ENCODE results near the gene TMEM115. TPM values are rescaled to one million over a fixed set of nuclear protein-coding genes. Genes with fewer than 3 reads are reported as not detected.
A peak's percentile ranks its signal among the peaks of the same experiment; 100 is the strongest.

Gene TMEM115
- total RNA-seq, 2 experiments from 2014 or later, result 22.1 to 22.7 TPM

DNA sequence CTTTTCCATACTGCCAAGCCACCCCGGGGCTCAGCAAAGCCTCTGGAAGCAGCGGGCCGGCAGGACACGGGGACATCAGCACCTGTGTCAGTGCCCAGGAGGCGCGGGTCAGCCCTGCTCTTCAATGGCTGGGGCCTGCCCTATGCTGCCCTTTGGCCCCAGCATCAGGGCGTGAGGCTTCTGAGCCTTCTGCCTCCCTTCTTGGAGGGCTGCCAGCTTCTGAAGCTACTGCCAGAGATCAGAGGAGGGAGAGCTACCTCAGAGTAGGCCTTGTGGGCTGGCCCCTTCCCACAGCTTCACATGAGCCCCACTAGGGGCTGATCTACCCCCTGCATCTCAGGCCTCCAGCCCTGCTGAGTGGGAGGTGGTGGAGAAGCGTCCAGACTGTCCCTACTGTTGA is 13.0 kb upstream of the TMEM115 start:
- no peaks in the 10 kb centered on the region for H3K4me1 Mint-ChIP-seq
- no peaks in the 10 kb centered on the region for H3K36me3 Mint-ChIP-seq (ENCODE audit: low read depth)
- no peak overlapping the region for H3K4me3 Mint-ChIP-seq
- H3K27me3 Mint-ChIP-seq, result no peaks in the 10 kb centered on the region
- POLR2A ChIA-PET, result no interaction called here
- no peak for DNase-seq
- no peak overlapping the region for H3K27ac Mint-ChIP-seq
- CTCF ChIA-PET, result no interaction called here
- H3K9me3 Mint-ChIP-seq, result no peaks in the 10 kb centered on the region

DNA sequence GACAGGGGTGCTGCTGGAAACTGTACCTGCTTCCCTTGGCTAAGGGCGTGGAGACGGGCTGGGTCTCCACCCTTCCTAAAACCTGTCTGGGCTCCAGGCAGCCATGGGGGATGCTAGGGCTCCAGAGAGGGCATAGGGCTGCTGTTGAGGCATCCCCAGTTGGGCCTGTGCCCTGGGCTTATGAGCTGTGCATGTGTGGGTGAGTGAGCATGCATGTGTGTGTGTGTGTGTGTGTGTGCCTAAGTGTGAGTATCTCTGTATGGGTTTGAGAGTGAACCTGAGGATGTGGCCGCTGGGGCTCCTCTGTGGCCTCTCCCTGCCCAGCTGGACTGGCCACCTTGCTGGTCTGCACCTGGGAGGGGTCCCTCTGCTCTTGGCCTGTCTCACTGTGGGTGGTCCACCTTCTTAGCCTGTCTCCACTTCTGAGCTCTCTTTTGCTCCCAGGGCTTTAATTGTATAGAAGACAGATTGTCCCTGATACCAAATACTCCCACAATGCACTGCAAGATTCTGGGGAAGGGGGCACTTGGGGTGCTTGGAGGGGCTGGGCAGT is 11.9 kb upstream of the TMEM115 start:
- CTCF ChIA-PET, result interaction anchor here (0.8 kb wide), 1 partner anchor 18 kb away, joined by 3 read pairs; no protein-coding TSS in a partner anchor
- H3K9me3 Mint-ChIP-seq, result no peaks in the 10 kb centered on the region
- no peaks in the 10 kb centered on the region for H3K36me3 Mint-ChIP-seq (ENCODE audit: low read depth)
- H3K4me3 Mint-ChIP-seq, result no peak overlapping the region
- POLR2A ChIA-PET, result no interaction called here
- DNase-seq, result no peak
- no peaks in the 10 kb centered on the region for H3K4me1 Mint-ChIP-seq
- no peaks in the 10 kb centered on the region for H3K27me3 Mint-ChIP-seq
- no peak overlapping the region for H3K27ac Mint-ChIP-seq

DNA sequence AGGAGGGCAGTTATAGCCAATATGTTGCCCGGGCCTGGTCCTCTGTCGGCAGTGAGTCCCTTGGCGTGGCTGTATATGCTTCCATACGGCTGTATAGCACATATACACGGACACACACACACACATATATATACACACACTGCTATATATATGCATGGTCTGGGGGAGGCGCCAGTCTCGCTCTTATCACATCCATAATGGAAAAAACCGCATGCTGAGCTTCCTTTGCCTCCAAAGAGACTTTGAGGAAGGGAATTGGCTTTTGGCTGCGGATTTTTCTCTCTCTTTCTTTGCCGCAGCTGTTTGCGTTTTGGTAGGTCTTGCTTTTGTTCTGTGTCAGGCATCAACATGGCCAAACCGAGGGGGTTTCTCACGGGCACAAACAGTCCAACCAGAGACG is 11.3 kb upstream of the TMEM115 start:
- no peak for DNase-seq
- ChIA-PET CTCF (no interaction called here), POLR2A (no interaction called here)
- Mint-ChIP-seq H3K4me1 (peaks cover 6% of the 10 kb centered on the region), H3K27me3 (no peaks in the 10 kb centered on the region), H3K4me3 (no peak overlapping the region), H3K27ac (no peak overlapping the region), H3K36me3 (ENCODE audit: low read depth) (no peaks in the 10 kb centered on the region), H3K9me3 (no peaks in the 10 kb centered on the region)

- ChIA-PET CTCF (no interaction called here), POLR2A (no interaction called here)
- Mint-ChIP-seq H3K27me3 (no peaks in the 10 kb centered on the region), H3K4me1 (peaks cover 11% of the 10 kb centered on the region), H3K27ac (no peak overlapping the region), H3K36me3 (ENCODE audit: low read depth) (no peaks in the 10 kb centered on the region), H3K4me3 (no peak overlapping the region), H3K9me3 (no peaks in the 10 kb centered on the region)
- DNase-seq, result no peak
Measured at GRCh38 chr3:50369012-50369670, 9.8 kb upstream of the TMEM115 start.

- ChIA-PET POLR2A (interaction anchor here (0.8 to 2.1 kb wide), 4 partner anchors 16 to 203 kb away, joined by 3 to 19 read pairs (median 4); partner anchors contain the start of genes CYB561D2, HEMK1, NPRL2 and RASSF1), CTCF (interaction anchor here (1.0 to 5.4 kb wide), 2 partner anchors 16 to 176 kb away, joined by 3 to 31 read pairs; partner anchors contain the start of genes CYB561D2 and NPRL2)
- Mint-ChIP-seq H3K4me3 (peak overlapping the region; percentile 75), H3K9me3 (no peaks in the 10 kb centered on the region), H3K27me3 (no peaks in the 10 kb centered on the region), H3K36me3 (ENCODE audit: low read depth) (no peaks in the 10 kb centered on the region), H3K27ac (peak overlapping the region; percentile 64), H3K4me1 (peaks cover 11% of the 10 kb centered on the region)
- DNase-seq, result no peak
Measured at GRCh38 chr3:50365842-50366220, 6.5 kb upstream of the TMEM115 start.

DNA sequence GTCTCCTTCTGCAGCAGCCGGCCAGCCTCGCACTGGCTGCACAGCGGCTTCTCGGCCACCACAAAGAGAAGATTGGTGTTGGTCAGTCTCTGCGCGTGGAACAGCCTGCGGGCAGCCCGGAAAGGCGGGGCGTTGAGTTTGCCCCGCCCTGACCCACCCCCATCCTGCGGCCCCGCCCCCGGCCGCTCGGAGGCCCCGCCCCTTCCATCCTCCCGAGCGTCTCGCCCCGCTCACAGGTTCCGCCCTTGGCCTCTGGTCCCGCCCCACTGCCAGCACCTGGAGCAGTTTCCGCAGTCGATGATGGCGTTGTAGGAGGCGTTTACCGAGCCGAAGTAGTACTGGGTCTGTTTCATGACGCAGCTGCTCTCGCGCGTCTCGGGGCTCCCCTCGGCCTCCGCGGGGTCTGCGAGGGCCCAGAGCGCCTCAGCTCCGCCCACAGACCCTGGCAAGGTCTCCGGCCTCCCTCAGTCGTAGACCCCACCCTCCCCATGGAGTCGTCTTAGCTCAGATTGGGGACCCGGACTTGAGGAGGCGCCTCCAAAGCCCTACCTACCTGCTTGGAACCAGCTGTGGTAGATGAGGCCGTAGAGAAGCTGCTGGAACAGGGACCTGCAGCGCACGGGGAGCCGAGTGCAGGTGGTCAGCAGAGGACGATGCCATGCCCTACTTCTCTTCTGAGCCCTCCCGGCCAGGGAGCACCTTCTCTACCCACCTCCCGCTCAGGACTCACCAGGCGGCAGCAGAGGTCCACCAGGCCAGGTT is 5.9 kb upstream of the TMEM115 start:
- ChIA-PET POLR2A (interaction anchor here (0.8 to 2.1 kb wide), 4 partner anchors 15 to 204 kb away, joined by 3 to 19 read pairs (median 4); partner anchors contain the start of genes CYB561D2, HEMK1, NPRL2 and RASSF1), CTCF (interaction anchor here (1.0 to 5.4 kb wide), 2 partner anchors 15 to 177 kb away, joined by 3 to 31 read pairs; partner anchors contain the start of genes CYB561D2 and NPRL2)
- Mint-ChIP-seq H3K4me1 (peaks cover 11% of the 10 kb centered on the region), H3K36me3 (ENCODE audit: low read depth) (no peaks in the 10 kb centered on the region), H3K9me3 (no peaks in the 10 kb centered on the region), H3K4me3 (peak overlapping the region; percentile 75), H3K27ac (peak overlapping the region; percentile 64), H3K27me3 (no peaks in the 10 kb centered on the region)
- peak; percentile 96 for DNase-seq

- peak overlapping the region; percentile 75 for H3K4me3 Mint-ChIP-seq
- H3K36me3 Mint-ChIP-seq (ENCODE audit: low read depth), result no peaks in the 10 kb centered on the region
- no peak overlapping the region for H3K27ac Mint-ChIP-seq
- H3K27me3 Mint-ChIP-seq, result no peaks in the 10 kb centered on the region
- POLR2A ChIA-PET, result interaction anchor here (1.1 to 2.1 kb wide), 2 partner anchors 15 to 24 kb away, joined by 3 to 19 read pairs; partner anchors contain the start of genes CYB561D2, NPRL2 and RASSF1
- DNase-seq, result no peak
- no peaks in the 10 kb centered on the region for H3K9me3 Mint-ChIP-seq
- CTCF ChIA-PET, result interaction anchor here (5.4 kb wide), 1 partner anchor 15 kb away, joined by 31 read pairs; the partner anchor contains the start of genes CYB561D2 and NPRL2
- H3K4me1 Mint-ChIP-seq, result peaks cover 17% of the 10 kb centered on the region
Measured at GRCh38 chr3:50364573-50365079, 5.3 kb upstream of the TMEM115 start.

GRCh38 chr3:50359760-50360110 is 414 bp upstream of the TMEM115 start:
- H3K27ac Mint-ChIP-seq, result peak overlapping the region; percentile 88
- no peak for DNase-seq
- CTCF ChIA-PET, result interaction anchor here (1.2 kb wide), 1 partner anchor 10 kb away, joined by 3 read pairs; the partner anchor contains the start of genes CYB561D2 and NPRL2
- POLR2A ChIA-PET, result interaction anchor here (0.6 to 2.3 kb wide), 4 partner anchors 10 to 60 kb away, joined by 3 to 18 read pairs (median 4); partner anchors contain the start of genes CYB561D2, HYAL3, NAA80 and NPRL2
- H3K4me3 Mint-ChIP-seq, result peak overlapping the region; percentile 98
- no peaks in the 10 kb centered on the region for H3K27me3 Mint-ChIP-seq
- H3K4me1 Mint-ChIP-seq, result peaks cover 43% of the 10 kb centered on the region
- H3K9me3 Mint-ChIP-seq, result no peaks in the 10 kb centered on the region
- peaks cover 27% of the 10 kb centered on the region for H3K36me3 Mint-ChIP-seq (ENCODE audit: low read depth)

DNA sequence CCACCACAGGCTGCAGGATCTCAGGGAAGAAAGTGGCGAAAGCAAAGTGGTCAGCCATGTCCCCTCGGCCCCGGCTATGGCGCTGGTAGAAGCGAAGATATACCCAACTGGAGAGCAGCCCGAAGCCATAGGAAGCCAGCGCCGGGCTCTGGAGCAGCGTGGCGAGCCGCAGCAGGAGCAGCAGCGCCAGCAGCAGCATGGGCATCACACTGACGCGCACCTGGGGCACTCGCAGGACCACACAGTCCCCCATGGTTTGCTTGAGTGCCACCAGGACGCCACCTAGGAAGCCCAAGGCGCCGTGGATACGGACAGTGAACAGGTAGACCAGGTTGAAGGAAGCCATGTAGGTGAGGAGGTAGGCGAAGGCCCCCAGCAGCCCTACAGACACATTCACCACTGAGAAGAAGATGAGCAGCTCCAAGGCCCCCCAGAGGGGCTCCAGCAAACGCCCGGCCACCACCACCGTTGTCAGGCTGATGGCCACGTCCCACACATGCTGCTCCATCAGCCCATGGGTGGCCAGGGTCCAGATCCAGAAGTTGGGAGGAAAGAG is 888 bp downstream of the TMEM115 start:
- peaks cover 47% of the 10 kb centered on the region for H3K4me1 Mint-ChIP-seq
- DNase-seq, result no peak
- ChIA-PET POLR2A (interaction anchor here (2.3 to 32.1 kb wide), 2 partner anchors 9 to 30 kb away, joined by 18 to 704 read pairs; partner anchors contain the start of genes CYB561D2, HYAL2, NPRL2 and RASSF1), CTCF (no interaction called here)
- H3K27me3 Mint-ChIP-seq, result no peaks in the 10 kb centered on the region
- H3K9me3 Mint-ChIP-seq, result no peaks in the 10 kb centered on the region
- peak overlapping the region; percentile 98 for H3K4me3 Mint-ChIP-seq
- peaks cover 36% of the 10 kb centered on the region for H3K36me3 Mint-ChIP-seq (ENCODE audit: low read depth)
- peak overlapping the region; percentile 74 for H3K27ac Mint-ChIP-seq

GRCh38 chr3:50357481-50357880 is 1.8 kb downstream of the TMEM115 start:
- H3K4me3 Mint-ChIP-seq, result peak overlapping the region; percentile 98
- peak overlapping the region; percentile 26 for H3K27ac Mint-ChIP-seq
- no peak for DNase-seq
- POLR2A ChIA-PET, result interaction anchor here (1.0 to 32.1 kb wide), 4 partner anchors 8 to 58 kb away, joined by 3 to 704 read pairs (median 8); partner anchors contain the start of genes HYAL2, HYAL3, NAA80 and RASSF1
- CTCF ChIA-PET, result interaction anchor here (0.8 to 1.4 kb wide), 3 partner anchors 11 to 19 kb away, joined by 3 to 7 read pairs (median 4); partner anchors contain the start of gene RASSF1
- H3K4me1 Mint-ChIP-seq, result peaks cover 50% of the 10 kb centered on the region
- no peaks in the 10 kb centered on the region for H3K27me3 Mint-ChIP-seq
- peaks cover 39% of the 10 kb centered on the region for H3K36me3 Mint-ChIP-seq (ENCODE audit: low read depth)
- no peaks in the 10 kb centered on the region for H3K9me3 Mint-ChIP-seq

- CTCF ChIA-PET, result interaction anchor here (0.8 to 1.4 kb wide), 4 partner anchors 10 to 20 kb away, joined by 3 to 7 read pairs (median 4); partner anchors contain the start of gene RASSF1
- Mint-ChIP-seq H3K36me3 (ENCODE audit: low read depth) (peaks cover 41% of the 10 kb centered on the region), H3K4me1 (peaks cover 56% of the 10 kb centered on the region), H3K4me3 (peak overlapping the region; percentile 98), H3K27me3 (no peaks in the 10 kb centered on the region), H3K27ac (no peak overlapping the region), H3K9me3 (no peaks in the 10 kb centered on the region)
- POLR2A ChIA-PET, result interaction anchor here (1.2 to 32.1 kb wide), 3 partner anchors 9 to 28 kb away, joined by 5 to 704 read pairs (median 12); partner anchors contain the start of genes HYAL2, RASSF1, TUSC2 and ZMYND10
- no peak for DNase-seq
Measured at GRCh38 chr3:50356553-50356952, 2.8 kb downstream of the TMEM115 start.

Data from activated CD4-positive, alpha-beta memory T cell treated with anti-CD3 and anti-CD28 coated beads, Interleukin-2, amount 10 ng/mL, durations not matched to agents 7 days and 5 days (primary cell).